NCI-H146 treated with DMSO at 0.1 percent for 48 hours (cell line): ENCODE data around the gene POLK.

Source experiments
- DNase-seq: peaks from one replicate; lab custom pipeline; 2025; ENCODE audit not compliant: unreplicated experiment; lab: John Stamatoyannopoulos, UW

The POLK gene

GRCh38 chr5:75640395-75640794 lies 128.7 kb downstream of the POLK start:
- no peak for DNase-seq

GRCh38 chr5:75640826-75641225 lies 129.1 kb downstream of the POLK start:
- no peak for DNase-seq

GRCh38 chr5:75648712-75649111 lies 137.0 kb downstream of the POLK start:
- no peak for DNase-seq
